HG02970 (cell line): Measurements from ENCODE around the gene CHCHD6.

Source experiments
- ATAC-seq: cut with Tn5 transposase; IDR thresholded peaks from one replicate; pipeline ENCODE4 v1.9.1; 2021; ENCODE audit warnings: mild to moderate bottlenecking, moderate library complexity, moderate number of reproducible peaks; ENCODE audit not compliant: unreplicated experiment, low FRiP score

The CHCHD6 gene

GRCh38 chr3:126737527-126737926 lies 33.5 kb downstream of the CHCHD6 start:
- no peak for ATAC-seq

- no peak for ATAC-seq
Observed at GRCh38 chr3:126742057-126742456, 38.0 kb downstream of the CHCHD6 start.

GRCh38 chr3:126743350-126743749 lies 39.3 kb downstream of the CHCHD6 start:
- no peak for ATAC-seq

- ATAC-seq: no peak
Observed at GRCh38 chr3:126743781-126744180, 39.7 kb downstream of the CHCHD6 start.

DNA sequence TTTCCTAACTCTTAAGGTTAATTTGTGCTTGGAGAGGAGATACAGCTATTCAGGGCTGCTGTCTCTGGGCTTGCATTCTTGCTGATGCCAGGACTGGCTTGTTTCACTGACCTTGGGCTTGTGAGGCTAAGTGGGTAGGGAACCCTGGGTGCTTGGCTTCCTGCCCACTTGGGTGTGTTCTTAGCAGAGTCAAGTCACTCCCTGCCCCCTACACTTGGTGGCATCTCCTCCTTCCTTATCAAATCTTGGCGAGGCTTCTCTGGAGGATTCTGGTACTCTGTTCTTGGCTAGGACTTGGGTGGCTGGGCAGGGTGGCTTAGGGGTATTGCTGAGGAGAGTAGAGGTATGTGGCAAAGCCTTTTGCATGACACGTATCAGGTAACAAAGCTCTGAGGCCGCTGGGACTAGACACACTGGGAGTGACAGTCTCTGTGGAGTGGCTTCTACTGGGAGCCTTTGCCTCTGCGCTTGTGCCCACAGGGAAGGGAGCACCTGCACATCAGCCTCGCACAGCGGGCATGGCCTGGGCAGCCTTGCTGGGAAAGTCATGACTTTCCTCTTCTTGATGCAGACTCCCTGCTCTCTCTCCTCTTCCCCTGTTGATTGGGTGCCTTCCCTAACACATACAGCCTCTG lies 41.8 kb downstream of the CHCHD6 start:
- no peak for ATAC-seq

DNA sequence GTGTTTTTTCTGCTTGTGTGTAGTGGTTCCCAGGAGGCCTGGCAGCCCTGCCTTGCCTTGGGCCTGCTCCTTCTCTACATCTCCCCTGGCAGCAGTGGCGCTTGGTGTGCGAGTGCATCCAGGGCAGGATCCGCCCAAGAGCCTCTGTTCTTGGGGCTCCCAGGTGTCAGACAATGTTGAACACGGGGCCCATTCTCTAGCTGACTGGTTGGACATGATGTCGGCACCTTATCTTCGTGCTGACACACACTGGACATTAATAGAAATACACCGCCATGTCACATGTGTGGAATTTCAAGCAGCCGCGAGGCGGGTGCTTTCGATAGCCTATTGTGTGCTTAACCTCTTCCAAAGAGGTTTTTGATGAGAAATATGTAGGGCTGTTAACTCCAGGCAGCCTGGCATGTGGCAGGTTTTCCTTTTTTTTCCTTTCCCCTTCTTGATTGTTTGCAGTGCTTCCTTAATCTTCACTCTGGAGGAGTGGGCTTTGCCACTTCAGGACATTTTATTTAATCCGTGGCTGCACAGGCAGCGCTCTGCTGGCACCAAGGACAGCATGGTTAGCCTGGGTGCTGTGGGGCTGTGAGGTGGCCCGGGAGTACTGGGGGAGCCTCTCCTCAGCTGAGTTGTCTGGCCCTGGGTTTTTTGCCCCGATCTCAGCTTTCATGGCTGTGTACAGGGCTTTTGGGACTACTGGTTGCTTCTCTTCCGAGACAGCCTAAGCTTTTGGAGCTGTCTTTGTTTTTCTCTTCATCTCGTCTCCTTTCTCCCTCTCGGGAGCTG lies 42.5 kb downstream of the CHCHD6 start:
- ATAC-seq: no peak

DNA sequence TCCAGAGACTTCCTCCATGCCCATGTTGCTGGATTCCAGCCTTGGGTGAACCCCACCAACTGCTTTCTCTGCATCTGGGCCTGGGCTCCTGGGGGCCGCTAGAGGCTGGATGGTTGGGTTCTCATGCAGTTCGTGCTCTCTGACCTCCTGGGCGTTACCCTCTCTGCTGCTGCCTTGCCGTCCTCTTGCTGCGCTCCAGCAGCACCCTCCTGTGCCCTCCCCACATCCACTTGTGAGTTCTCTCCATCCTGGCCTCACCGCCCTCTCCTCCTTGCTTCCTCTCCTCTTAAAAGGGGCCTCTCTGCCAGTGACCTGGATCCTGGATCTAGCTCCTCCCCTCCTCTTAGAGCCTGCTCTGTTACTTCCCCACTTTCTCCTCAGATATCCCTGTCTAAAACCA lies 43.7 kb downstream of the CHCHD6 start:
- no peak for ATAC-seq

DNA sequence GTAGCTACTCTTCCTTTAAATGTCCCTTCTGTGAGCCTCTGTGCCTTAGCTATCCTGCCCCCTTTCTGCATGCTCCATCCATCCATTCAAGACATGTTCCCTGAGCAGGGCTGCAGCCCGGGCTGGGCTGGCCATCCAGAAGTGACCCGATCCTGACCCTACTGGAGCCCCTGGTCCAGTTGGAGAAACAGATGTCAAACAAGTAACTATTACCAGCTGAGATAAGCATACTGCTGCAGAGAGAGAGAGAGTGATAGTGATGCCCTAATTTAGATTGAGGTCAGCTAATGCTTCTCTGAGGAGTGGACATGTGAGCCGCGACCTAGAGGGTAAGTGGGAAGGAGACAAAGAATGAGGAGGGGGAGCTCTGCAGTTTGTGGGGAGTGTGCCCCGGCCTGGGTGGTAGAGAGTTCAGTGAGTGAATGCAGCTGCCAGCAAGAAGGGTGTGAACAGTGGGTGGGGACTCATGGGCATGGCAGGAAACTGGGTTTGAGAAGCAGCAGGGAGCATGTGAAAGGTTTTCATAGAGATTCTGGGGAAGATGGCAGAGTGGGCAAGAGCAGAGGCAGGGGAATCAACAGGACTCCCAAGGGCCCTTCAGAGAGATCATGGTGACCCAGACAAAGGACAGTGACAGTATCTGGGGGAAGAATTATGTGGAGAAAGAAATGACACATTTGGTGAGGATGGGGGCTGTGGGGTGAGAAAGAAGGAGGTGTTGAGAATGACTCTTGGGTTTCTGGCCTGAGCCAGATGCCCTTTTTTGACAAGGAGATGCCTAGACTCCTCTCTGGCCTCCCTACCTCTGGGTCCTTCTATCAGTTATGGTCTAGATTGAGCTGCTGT lies 44.9 kb downstream of the CHCHD6 start:
- ATAC-seq: no peak

GRCh38 chr3:126749547-126749875 lies 45.5 kb downstream of the CHCHD6 start:
- no peak for ATAC-seq

GRCh38 chr3:126749931-126750755 lies 46.1 kb downstream of the CHCHD6 start:
- no peak for ATAC-seq

DNA sequence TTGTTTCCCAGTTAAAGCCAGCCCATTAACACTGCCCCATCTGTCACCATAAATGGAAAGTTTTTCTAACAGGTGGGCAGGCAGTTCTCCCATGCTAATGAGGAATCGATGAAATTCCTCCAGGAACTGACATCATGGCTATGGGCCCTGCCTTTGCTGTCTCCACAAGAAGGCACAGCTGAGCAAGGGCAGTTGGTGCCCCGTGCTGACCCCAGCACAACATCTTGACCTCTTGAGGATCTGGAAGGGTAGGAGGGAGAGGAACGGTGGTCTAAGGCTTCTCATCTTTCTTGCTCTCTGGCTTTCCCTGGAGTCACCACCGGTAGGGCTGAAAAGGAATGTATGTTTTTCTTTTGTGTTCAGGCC lies 46.7 kb downstream of the CHCHD6 start:
- ATAC-seq: no peak

GRCh38 chr3:126751611-126752302 lies 47.7 kb downstream of the CHCHD6 start:
- ATAC-seq: no peak

DNA sequence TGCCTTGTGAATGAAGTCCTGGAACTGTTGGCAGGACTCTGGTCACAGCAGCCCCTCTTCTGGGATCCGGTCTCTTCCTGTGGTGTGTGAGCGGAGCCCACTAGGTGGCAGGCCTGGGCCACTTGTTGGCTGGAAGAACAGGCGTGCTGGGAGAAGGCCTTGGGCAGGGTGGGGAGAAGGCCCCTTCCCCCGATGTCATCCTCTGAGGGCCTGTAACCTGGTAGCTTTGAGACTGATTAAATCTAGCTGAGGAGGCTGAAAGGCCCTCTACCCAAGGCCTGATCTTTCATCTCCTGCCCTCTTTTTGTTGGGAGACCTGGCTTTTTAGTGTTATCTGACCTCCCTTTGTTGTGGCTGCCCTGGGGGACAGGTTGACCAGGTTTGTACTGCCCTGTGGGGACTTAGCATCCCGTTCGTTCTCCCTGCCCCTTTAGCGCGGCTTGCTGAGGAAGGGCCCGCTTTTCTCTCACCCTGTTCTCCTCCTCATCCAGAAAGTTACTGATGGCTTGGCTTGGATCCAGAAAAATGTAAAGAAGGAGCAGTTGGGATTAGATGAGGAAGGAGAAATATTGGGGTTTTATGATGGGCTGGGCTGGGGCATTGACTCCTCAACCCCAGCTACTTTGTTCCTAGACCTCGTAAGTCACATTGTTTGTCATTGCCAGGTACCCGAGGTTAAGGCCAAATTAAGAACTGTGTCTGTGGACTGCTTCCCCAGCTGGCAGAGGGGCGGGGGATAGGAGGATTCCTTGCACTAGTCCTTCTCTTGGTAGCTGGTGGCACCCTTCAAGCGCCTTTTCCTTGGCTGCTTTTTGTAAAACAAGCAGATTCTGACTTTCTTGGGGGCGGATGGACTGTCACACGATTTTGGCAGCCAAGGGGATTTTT lies 48.5 kb downstream of the CHCHD6 start:
- ATAC-seq: no peak

DNA sequence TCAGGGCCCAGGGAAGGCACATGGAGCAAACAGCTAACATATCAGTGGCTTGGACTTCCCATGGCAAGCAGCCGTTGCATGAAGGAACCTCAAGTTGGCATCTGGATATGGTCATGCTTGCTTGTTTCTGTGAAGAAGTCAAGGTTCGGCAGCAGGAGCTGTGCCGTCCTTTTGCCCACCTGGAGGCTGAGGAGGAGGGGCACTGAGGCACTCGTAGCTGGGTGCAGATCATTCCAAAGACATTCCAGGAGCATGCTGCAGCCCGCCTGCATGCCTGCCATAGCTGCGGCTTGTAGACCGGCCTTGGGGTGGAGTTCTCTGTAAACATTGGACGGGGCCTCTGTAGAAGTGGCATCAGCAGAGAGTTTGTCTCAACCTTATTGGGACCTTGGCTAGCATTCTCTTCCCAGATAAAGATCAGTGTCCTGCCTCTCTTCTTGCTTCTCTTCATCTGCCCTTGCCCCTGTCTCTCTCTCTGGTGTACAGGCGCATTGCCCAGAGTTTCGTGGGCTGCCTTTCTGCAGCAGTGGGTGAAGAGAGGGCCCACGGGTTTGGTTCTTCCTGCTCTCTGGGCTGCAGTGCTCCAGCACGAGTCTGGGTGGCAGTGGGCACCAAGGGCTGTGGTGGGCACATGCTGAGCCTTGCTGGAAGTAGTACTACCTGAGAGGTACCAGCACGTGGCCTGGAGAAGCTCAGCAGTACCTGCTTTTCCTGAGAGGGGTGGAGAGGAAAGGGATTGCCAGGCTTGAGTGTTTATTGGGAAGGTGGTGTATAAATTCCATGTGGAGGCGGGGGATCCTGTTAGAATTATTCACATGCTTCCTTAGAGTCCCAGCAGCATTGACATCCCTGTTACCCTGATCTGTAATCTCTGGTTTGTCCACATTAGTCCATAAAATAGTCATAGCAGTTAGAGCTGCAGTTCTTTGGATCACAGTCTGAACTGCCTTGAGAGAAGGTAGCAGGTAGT lies 49.4 kb downstream of the CHCHD6 start:
- no peak for ATAC-seq

DNA sequence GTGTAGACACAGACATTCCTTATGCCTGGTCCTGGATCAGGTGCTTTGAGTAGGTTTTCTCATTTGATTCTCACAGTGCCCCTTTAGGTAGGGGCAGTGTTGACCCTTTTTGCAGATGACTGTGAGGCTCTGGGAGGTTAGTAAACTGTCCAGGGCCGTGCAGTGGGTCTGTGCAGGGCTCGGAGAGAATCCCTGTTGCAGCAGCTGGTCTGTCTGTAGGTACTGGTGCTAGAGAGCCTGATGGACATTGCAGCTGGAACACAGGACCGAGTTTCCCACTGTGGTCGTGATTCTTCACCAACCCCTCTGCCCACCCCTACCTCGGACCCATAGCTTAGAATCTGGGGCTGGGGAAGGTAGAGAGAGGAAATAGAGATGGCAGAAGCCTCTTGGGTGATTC lies 51.8 kb downstream of the CHCHD6 start:
- ATAC-seq: no peak

- no peak for ATAC-seq
Observed at GRCh38 chr3:126758026-126758425, 54.0 kb downstream of the CHCHD6 start.

- no peak for ATAC-seq
Observed at GRCh38 chr3:126758882-126759281, 54.8 kb downstream of the CHCHD6 start.

DNA sequence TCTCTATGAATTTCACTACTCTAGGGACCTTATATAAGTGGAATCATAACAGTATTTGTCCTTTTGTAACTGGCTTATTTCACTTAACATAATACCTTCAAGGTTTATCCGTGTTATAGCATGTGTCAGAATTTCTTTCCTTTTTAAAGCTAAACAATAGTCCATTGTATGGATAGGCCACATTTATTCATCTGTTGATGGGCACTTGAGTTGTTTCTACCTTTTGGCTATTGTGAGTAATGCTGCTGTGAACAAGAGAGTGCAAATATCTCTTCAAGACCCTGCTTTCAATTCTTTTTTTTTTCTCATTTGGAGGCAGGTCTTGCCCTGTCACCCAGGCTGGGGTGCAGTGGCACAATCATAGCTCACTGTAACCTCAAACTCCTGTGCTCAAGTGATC lies 56.5 kb downstream of the CHCHD6 start:
- ATAC-seq: no peak
